Kidney (tissue), 14 donors: ENCODE measurements around the gene CABP7. TPM values are rescaled to one million over a fixed set of nuclear protein-coding genes. Genes with fewer than 3 reads are reported as not detected.

Source experiments
- DNase-seq, 5 donors: peaks; one replicate each; pipeline ENCODE4 v3.0.0-alpha.2; 2013 to 2020
- FAIRE-seq: peaks from 2 replicates; lab custom pipeline; 2012; peaks lifted over from hg19 to GRCh38; lab: Jason Lieb, UNC
- H3K27ac ChIP-seq, 2 donors: one replicate each; pipeline ENCODE4 v1.7.0; 2013; ENCODE audit warnings: low read depth in 2 of 2, low read length in 2 of 2, inconsistent platforms in 1 of 2
- H3K27me3 ChIP-seq: one replicate; pipeline ENCODE4 v1.7.1; 2013; ENCODE audit warnings: low read length, inconsistent platforms; ENCODE audit not compliant: control insufficient read depth, insufficient read depth
- H3K36me3 ChIP-seq, 3 donors: one replicate each; pipeline versions ENCODE4 v1.7.0 to v1.7.1; 2013; ENCODE audit warnings: low read length in 3 of 3, control low read depth in 1 of 3, inconsistent platforms in 1 of 3; ENCODE audit not compliant: insufficient read depth in 3 of 3, control insufficient read depth in 2 of 3
- H3K4me1 ChIP-seq, 3 donors: one replicate each; pipeline versions ENCODE4 v1.7.0 to v1.7.1; 2013; ENCODE audit warnings: low read length in 3 of 3, inconsistent platforms in 1 of 3, low read depth in 1 of 3; ENCODE audit not compliant: control insufficient read depth in 2 of 3, insufficient read depth in 2 of 3
- H3K4me3 ChIP-seq, 3 donors: one replicate each; pipeline versions ENCODE4 v1.7.0 to v1.8.1; 2013; ENCODE audit warnings: low read length in 3 of 3, control low read depth in 1 of 3, inconsistent platforms in 1 of 3
- H3K9ac ChIP-seq, 3 donors: one replicate each; pipeline versions ENCODE4 v1.7.0 to v1.7.1; 2013; ENCODE audit warnings: low read length in 3 of 3, control low read depth in 1 of 3, inconsistent platforms in 1 of 3
- H3K9me3 ChIP-seq, 3 donors: one replicate each; pipeline versions ENCODE4 v1.7.0 to v1.7.1; 2013; ENCODE audit warnings: low read length in 3 of 3, control low read depth in 1 of 3, inconsistent platforms in 1 of 3; ENCODE audit not compliant: control insufficient read depth in 2 of 3, insufficient read depth in 1 of 3
- CTCF ChIP-seq: IDR thresholded peaks from 3 replicates; pipeline ENCODE4 v1.5.1; 2012; ENCODE audit warnings: mild to moderate bottlenecking, moderate library complexity, borderline replicate concordance; ENCODE audit not compliant: insufficient read depth; ENCODE audit errors: extremely low read depth
- intact Hi-C: fragments of 100-400 bp; cut with DNase I; formaldehyde crosslinking; loops from one replicate; pipeline ENCODE4 v1.11.1; 2022
- polyA plus RNA-seq: library from polyadenylated mRNA; stranded (reverse); fragments of 350-450 nt; fragmentation: Illumina TruSeq; extraction: RNeasy Lipid Tissue Mini Kit (QIAGEN cat#74804); gene quantifications from one replicate; pipeline ENCODE4 v1.2.3, GENCODE V29; 2014; ENCODE audit warnings: low read depth, low replicate concordance; ENCODE audit not compliant: insufficient read depth
- total RNA-seq: library from RNA; stranded (reverse); fragmentation: NEBNext Ultra II Directional; extraction: Animal tissue kit (Norgen Biotek cat#: 25700); gene quantifications from one replicate; pipeline ENCODE4 v1.2.1, GENCODE V29; 2021
- donor health status: control.
- donor health status: control.
- donor health status: control.
- donor health status: control.
- donor health status: control.
- donor health status: DM: yes; HTN: yes; CAD: no.
- donor health status: Normal renal cell carcinoma (clear cell type).

CABP7 gene
- total and polyA plus RNA-seq, 2 donors from 2014 or later = 0.06 TPM; not detected in 1

GRCh38 chr22:29735416-29735815 is 15.6 kb downstream of the CABP7 start:
- no peaks in the 10 kb centered on the region for H3K9me3 ChIP-seq
- no peak overlapping the region for H3K27ac ChIP-seq
- FAIRE-seq (no peak), DNase-seq (no peak)
- H3K27me3 ChIP-seq = no peaks in the 10 kb centered on the region
- no peak overlapping the region for H3K4me3 ChIP-seq
- intact Hi-C loops = no loop called here
- no peak overlapping the region for H3K9ac ChIP-seq
- TF ChIP-seq CTCF = no peak
- peaks cover 0 to 4% (median 0%) of the 10 kb centered on the region in 3 donors for H3K36me3 ChIP-seq
- H3K4me1 ChIP-seq = no peaks in the 10 kb centered on the region

- DNase-seq (peak in 1 of 5 donors; percentile 38), FAIRE-seq (no peak)
- no peaks in the 10 kb centered on the region for H3K27me3 ChIP-seq
- no peak overlapping the region for H3K9ac ChIP-seq
- no peaks in the 10 kb centered on the region for H3K9me3 ChIP-seq
- no peak overlapping the region for H3K4me3 ChIP-seq
- H3K36me3 ChIP-seq = peaks cover 0 to 4% (median 0%) of the 10 kb centered on the region in 3 donors
- no peaks in the 10 kb centered on the region for H3K4me1 ChIP-seq
- intact Hi-C loops = no loop called here
- no peak for TF ChIP-seq CTCF
- H3K27ac ChIP-seq = no peak overlapping the region
Observed at GRCh38 chr22:29737251-29738117, 17.7 kb downstream of the CABP7 start.

GRCh38 chr22:29738118-29738815 is 18.5 kb downstream of the CABP7 start:
- intact Hi-C loops = no loop called here
- no peak for DNase-seq
- H3K36me3 ChIP-seq = peaks cover 0 to 4% (median 0%) of the 10 kb centered on the region in 3 donors
- no peak for FAIRE-seq
- no peak overlapping the region for H3K27ac ChIP-seq
- H3K27me3 ChIP-seq = no peaks in the 10 kb centered on the region
- no peak for TF ChIP-seq CTCF
- no peaks in the 10 kb centered on the region for H3K9me3 ChIP-seq
- H3K4me3 ChIP-seq = no peak overlapping the region
- no peaks in the 10 kb centered on the region for H3K4me1 ChIP-seq
- no peak overlapping the region for H3K9ac ChIP-seq
